Measurements from ENCODE around the gene MCRIP2. TPM values are rescaled to one million over a fixed set of nuclear protein-coding genes. Genes with fewer than 3 reads are reported as not detected.

Gene MCRIP2
- total and polyA plus RNA-seq, 5 donors from 2014 or later = 10.5 to 23.1 (median 18.2) TPM

DNA sequence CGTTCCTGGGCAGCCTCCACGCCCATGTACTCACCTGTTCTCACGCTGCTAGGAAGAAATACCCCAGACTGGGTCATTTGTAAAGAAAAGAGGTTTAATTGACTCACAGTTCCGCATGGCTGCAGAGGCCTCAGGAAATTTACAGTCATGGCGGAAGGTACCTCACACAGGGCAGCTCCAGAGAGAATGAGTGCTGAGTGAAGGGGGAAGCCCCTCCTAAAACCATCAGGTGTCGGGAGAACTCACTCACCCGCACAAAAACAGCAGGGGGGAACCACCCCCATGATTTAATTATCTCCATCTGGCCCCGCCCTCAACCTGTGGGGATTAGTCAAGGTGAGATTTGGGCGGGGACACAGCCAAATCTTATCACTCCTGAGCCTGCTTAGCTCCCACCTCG is 33.6 kb upstream of the MCRIP2 start:
- no peak for ATAC-seq (ENCODE audit: low read depth in 2 of 2)
- H3K4me3 Mint-ChIP-seq = no peak overlapping the region

DNA sequence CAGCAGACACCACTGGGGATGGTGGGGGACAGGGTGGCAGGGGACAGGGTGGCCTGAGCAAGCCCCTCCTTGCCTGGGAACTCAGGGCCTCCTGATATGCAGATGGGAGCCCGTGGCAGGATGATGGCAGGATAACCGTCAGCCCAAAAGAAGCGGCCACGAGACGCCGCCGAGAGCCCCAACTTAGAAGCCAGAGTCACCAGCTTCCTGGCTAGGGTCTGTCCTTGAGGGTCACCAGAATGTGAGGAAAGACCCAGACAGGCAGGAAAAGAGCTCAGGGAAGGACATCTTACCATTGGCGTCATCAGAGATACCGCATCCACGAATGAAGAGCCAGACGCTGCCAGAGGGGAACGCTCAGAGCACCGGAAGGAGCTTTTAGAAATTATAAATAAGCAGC is 32.3 kb upstream of the MCRIP2 start:
- Mint-ChIP-seq H3K27me3 (no peaks in the 10 kb centered on the region), H3K4me3 (no peak overlapping the region), H3K9me3 (peaks cover 0 to 5% (median 0%) of the 10 kb centered on the region in 7 donors), H3K27ac (peak overlapping the region in 2 of 3 donors; percentile 15 to 17), H3K36me3 (peaks cover 6% of the 10 kb centered on the region), H3K4me1 (peaks cover 3 to 13% (median 8%) of the 10 kb centered on the region in 4 donors)
- no peaks in the 10 kb centered on the region for H3K9me3 ChIP-seq (ENCODE audit: control insufficient read depth in 2 of 2, low read length in 2 of 2)
- no peak overlapping the region for H3K27ac ChIP-seq (ENCODE audit: insufficient read depth, low read length, poor library complexity, severe bottlenecking)
- ATAC-seq (ENCODE audit: low read depth in 2 of 2) = no peak
- no peak for DNase-seq
- no peaks in the 10 kb centered on the region for H3K36me3 ChIP-seq (ENCODE audit: control insufficient read depth, insufficient read depth, low read length)
- H3K27me3 ChIP-seq (ENCODE audit: control insufficient read depth, insufficient read depth, low read length) = no peaks in the 10 kb centered on the region
- H3K4me3 ChIP-seq (ENCODE audit: low read depth, low read length) = no peak overlapping the region
- H3K4me1 ChIP-seq (ENCODE audit: control insufficient read depth, insufficient read depth, low read length, poor library complexity, severe bottlenecking) = no peaks in the 10 kb centered on the region

More for the DNA sequence above, 33.6 kb upstream of the MCRIP2 start:
- Histone ChIP-seq H3K36me3 (ENCODE audit: control insufficient read depth, insufficient read depth, low read length) (no peaks in the 10 kb centered on the region), H3K27me3 (ENCODE audit: control insufficient read depth, insufficient read depth, low read length) (no peaks in the 10 kb centered on the region), H3K9me3 (ENCODE audit: control insufficient read depth in 2 of 2, low read length in 2 of 2) (no peaks in the 10 kb centered on the region), H3K4me1 (ENCODE audit: control insufficient read depth, insufficient read depth, low read length, poor library complexity, severe bottlenecking) (no peaks in the 10 kb centered on the region), H3K4me3 (ENCODE audit: low read depth, low read length) (no peak overlapping the region), H3K27ac (ENCODE audit: insufficient read depth, low read length, poor library complexity, severe bottlenecking) (no peak overlapping the region)
- Mint-ChIP-seq H3K36me3 (peaks cover 8% of the 10 kb centered on the region), H3K4me1 (peaks cover 3 to 18% (median 10%) of the 10 kb centered on the region in 4 donors), H3K9me3 (peaks cover 0 to 5% (median 0%) of the 10 kb centered on the region in 7 donors), H3K27ac (no peak overlapping the region), H3K27me3 (no peaks in the 10 kb centered on the region)
- DNase-seq = peak in 1 of 3 donors; percentile 18

DNA sequence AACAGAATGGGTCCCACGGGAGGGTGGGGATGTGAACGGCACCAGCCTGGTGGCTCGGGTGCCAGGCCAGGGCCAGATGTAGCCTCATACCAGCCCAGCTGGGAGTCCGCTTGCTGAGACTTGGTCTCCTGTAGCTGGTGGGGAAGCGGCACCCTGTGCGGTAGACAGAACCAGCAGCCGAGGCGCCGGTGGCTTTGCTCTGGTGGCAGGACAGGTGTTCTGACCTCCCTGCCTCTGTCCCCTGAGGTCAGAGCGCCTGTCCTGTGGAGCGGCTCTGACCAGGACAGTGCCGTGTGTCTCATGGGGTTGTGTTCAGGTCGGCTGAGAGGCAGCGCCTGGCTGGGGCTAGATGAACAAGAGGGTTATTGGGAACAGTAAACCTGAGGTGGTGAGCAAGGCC is 31.6 kb upstream of the MCRIP2 start:
- Mint-ChIP-seq H3K36me3 (peaks cover 8% of the 10 kb centered on the region), H3K9me3 (peaks cover 0 to 2% (median 0%) of the 10 kb centered on the region in 7 donors), H3K4me3 (no peak overlapping the region), H3K27ac (no peak overlapping the region), H3K4me1 (peaks cover 3 to 13% (median 9%) of the 10 kb centered on the region in 4 donors), H3K27me3 (no peaks in the 10 kb centered on the region)
- DNase-seq = no peak
- Histone ChIP-seq H3K36me3 (ENCODE audit: control insufficient read depth, insufficient read depth, low read length) (no peaks in the 10 kb centered on the region), H3K9me3 (ENCODE audit: control insufficient read depth in 2 of 2, low read length in 2 of 2) (no peaks in the 10 kb centered on the region), H3K4me3 (ENCODE audit: low read depth, low read length) (no peak overlapping the region), H3K27me3 (ENCODE audit: control insufficient read depth, insufficient read depth, low read length) (no peaks in the 10 kb centered on the region), H3K27ac (ENCODE audit: insufficient read depth, low read length, poor library complexity, severe bottlenecking) (no peak overlapping the region), H3K4me1 (ENCODE audit: control insufficient read depth, insufficient read depth, low read length, poor library complexity, severe bottlenecking) (no peaks in the 10 kb centered on the region)
- no peak for ATAC-seq (ENCODE audit: low read depth in 2 of 2)

DNA sequence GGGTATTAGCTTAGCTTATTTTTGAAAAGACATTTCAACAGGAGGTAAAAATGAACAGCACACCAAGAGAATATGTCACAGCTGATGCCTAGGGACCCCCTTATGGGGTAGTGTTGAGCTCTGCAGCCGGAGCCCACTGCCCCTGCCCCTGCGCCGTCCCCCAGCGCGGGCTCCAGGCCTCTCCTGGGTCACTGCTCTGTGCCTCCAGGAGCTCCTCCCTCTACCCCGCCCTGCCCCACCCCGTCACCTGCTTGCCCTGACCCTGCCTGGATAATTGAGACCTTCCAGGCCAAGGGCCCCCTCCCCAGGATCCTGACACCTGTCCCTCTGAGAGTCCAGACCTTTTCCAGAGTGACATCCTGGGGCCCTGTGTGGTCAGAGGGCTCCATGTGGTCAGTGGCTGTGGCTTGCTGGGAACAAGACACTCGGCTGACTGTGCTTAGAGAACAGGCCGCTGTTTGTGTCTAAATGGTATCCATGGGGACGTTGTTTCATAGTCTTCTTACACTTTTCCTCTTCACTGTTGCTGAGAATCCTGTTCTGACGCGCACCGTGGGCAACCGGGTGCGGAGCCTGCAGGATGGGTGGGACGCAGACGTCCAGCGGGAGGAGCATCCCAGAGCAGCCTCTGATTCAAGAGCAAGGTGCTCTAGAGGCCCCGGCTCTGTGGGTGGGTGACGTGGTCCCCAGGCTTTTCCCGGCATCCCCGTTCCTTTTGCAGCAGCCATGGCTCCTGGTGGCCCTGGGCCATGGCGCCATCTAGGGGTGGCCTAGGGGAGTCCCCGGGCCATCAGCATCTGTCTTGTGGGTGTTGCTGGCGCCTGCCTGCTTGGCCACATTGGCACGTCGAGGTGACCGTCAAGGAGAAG is 30.9 kb upstream of the MCRIP2 start:
- H3K27me3 ChIP-seq (ENCODE audit: control insufficient read depth, insufficient read depth, low read length) = no peaks in the 10 kb centered on the region
- no peaks in the 10 kb centered on the region for H3K27me3 Mint-ChIP-seq
- H3K27ac Mint-ChIP-seq = peak overlapping the region in 1 of 3 donors; percentile 30
- H3K27ac ChIP-seq (ENCODE audit: insufficient read depth, low read length, poor library complexity, severe bottlenecking) = no peak overlapping the region
- no peaks in the 10 kb centered on the region for H3K9me3 Mint-ChIP-seq
- H3K36me3 ChIP-seq (ENCODE audit: control insufficient read depth, insufficient read depth, low read length) = no peaks in the 10 kb centered on the region
- ATAC-seq (ENCODE audit: low read depth in 2 of 2) (peak in 1 of 2 donors; percentile 48), DNase-seq (peak; percentile 33 to 54 (median 50))
- no peak overlapping the region for H3K4me3 ChIP-seq (ENCODE audit: low read depth, low read length)
- peak overlapping the region in 1 of 4 donors; percentile 58 for H3K4me3 Mint-ChIP-seq
- H3K4me1 ChIP-seq (ENCODE audit: control insufficient read depth, insufficient read depth, low read length, poor library complexity, severe bottlenecking) = no peaks in the 10 kb centered on the region
- peaks cover 3 to 13% (median 9%) of the 10 kb centered on the region in 4 donors for H3K4me1 Mint-ChIP-seq
- no peaks in the 10 kb centered on the region for H3K9me3 ChIP-seq (ENCODE audit: control insufficient read depth in 2 of 2, low read length in 2 of 2)
- peaks cover 8% of the 10 kb centered on the region for H3K36me3 Mint-ChIP-seq

DNA sequence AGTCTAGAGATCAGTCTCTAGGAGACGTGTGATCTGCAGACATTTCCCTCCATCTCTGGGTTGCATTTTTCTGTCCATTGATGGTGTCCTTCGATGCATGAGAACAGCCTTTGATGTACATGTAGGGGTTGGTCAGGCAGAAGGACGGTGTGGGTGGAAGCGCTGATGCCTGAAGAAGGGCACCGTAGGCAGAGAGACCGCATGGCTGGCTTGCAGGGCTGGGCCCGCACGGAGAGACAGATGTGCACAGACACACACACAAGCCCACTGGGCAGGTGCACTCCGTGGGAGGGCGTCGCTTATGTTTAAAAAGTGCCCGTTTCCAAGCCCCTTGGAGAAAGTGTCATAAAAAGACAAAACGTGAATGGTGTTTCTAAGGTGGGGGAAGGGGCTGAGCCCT is 26.5 kb upstream of the MCRIP2 start:
- Mint-ChIP-seq H3K9me3 (no peaks in the 10 kb centered on the region), H3K4me3 (no peak overlapping the region), H3K4me1 (peaks cover 3 to 7% (median 4%) of the 10 kb centered on the region in 4 donors), H3K27me3 (no peaks in the 10 kb centered on the region), H3K36me3 (peaks cover 8% of the 10 kb centered on the region), H3K27ac (no peak overlapping the region)
- H3K9me3 ChIP-seq (ENCODE audit: control insufficient read depth in 2 of 2, low read length in 2 of 2) = no peaks in the 10 kb centered on the region
- no peaks in the 10 kb centered on the region for H3K36me3 ChIP-seq (ENCODE audit: control insufficient read depth, insufficient read depth, low read length)
- DNase-seq = no peak
- H3K27me3 ChIP-seq (ENCODE audit: control insufficient read depth, insufficient read depth, low read length) = no peaks in the 10 kb centered on the region
- H3K4me3 ChIP-seq (ENCODE audit: low read depth, low read length) = no peak overlapping the region
- H3K4me1 ChIP-seq (ENCODE audit: control insufficient read depth, insufficient read depth, low read length, poor library complexity, severe bottlenecking) = no peaks in the 10 kb centered on the region
- H3K27ac ChIP-seq (ENCODE audit: insufficient read depth, low read length, poor library complexity, severe bottlenecking) = no peak overlapping the region
- ATAC-seq (ENCODE audit: low read depth in 2 of 2) = no peak

DNA sequence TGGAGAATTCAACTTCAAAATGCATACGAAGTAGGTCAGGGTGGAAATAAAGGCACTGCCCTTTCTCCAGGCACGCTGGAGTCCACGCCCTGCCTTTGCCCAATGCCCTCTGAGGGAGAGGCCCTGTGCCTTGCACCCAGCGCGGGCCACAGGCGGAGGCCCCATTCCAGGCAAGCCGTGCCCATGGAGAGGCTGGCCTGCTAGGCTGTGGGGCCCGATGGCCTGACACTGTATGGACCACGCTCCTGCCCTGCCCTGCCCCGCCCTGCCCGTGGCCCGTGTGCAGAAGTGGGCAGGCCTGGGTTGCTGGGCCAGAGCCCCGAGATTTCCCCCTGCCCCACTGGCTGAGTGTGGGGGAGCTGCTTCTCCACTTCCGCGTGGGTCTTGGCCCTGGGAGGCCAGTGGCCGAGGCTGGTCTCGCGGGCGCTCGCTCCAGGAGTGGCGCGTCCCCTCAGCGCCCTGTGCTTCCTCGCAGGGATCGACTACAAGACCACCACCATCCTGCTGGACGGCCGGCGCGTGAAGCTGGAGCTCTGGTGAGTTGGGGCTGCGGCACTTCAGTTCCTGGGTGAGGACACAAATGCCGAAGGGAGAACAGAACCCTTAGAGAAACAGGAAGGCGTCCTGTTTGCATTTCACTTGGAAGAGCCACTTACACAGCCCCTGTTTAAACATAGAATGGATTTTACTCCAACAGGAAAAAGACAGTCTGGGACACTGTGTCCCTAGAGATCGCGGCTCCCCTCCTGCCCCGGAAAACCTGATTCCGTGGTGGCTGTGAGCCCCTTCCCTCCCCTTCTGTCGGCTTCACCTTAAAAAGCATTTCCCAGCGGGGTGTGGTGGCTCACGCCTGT is 24.7 kb upstream of the MCRIP2 start:
- ATAC-seq (ENCODE audit: low read depth in 2 of 2) = no peak
- Histone ChIP-seq H3K4me3 (ENCODE audit: low read depth, low read length) (no peak overlapping the region), H3K4me1 (ENCODE audit: control insufficient read depth, insufficient read depth, low read length, poor library complexity, severe bottlenecking) (no peaks in the 10 kb centered on the region), H3K36me3 (ENCODE audit: control insufficient read depth, insufficient read depth, low read length) (no peaks in the 10 kb centered on the region), H3K27ac (ENCODE audit: insufficient read depth, low read length, poor library complexity, severe bottlenecking) (no peak overlapping the region), H3K27me3 (ENCODE audit: control insufficient read depth, insufficient read depth, low read length) (no peaks in the 10 kb centered on the region), H3K9me3 (ENCODE audit: control insufficient read depth in 2 of 2, low read length in 2 of 2) (no peaks in the 10 kb centered on the region)
- Mint-ChIP-seq H3K4me3 (no peak overlapping the region), H3K9me3 (no peaks in the 10 kb centered on the region), H3K36me3 (peaks cover 8% of the 10 kb centered on the region), H3K27me3 (no peaks in the 10 kb centered on the region), H3K4me1 (peaks cover 0 to 1% (median 0%) of the 10 kb centered on the region in 4 donors), H3K27ac (peak overlapping the region in 1 of 3 donors; percentile 14)
- DNase-seq = no peak

DNA sequence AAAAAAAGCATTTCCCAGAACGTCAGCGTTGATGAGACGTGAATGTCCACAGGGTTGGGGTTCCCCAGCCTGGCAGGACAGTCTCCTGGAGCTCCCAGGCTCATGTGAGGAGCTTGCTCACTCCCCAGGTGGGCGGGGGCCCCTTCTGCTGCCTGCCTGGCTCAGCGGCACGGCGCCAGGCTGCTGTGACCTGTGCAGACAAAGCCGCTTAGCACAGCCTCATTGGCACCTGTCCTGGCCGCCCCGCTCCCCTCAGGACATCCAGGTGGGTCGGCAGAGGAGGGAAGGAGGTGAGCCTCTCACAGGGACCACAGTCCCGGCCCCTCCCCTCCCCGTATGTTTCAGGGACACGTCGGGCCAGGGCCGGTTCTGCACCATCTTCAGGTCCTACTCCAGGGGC is 23.8 kb upstream of the MCRIP2 start:
- no peak overlapping the region for H3K4me3 Mint-ChIP-seq
- Histone ChIP-seq H3K27me3 (ENCODE audit: control insufficient read depth, insufficient read depth, low read length) (no peaks in the 10 kb centered on the region), H3K4me1 (ENCODE audit: control insufficient read depth, insufficient read depth, low read length, poor library complexity, severe bottlenecking) (no peaks in the 10 kb centered on the region), H3K4me3 (ENCODE audit: low read depth, low read length) (no peak overlapping the region), H3K9me3 (ENCODE audit: control insufficient read depth in 2 of 2, low read length in 2 of 2) (no peaks in the 10 kb centered on the region), H3K36me3 (ENCODE audit: control insufficient read depth, insufficient read depth, low read length) (no peaks in the 10 kb centered on the region), H3K27ac (ENCODE audit: insufficient read depth, low read length, poor library complexity, severe bottlenecking) (no peak overlapping the region)
- peaks cover 0 to 1% (median 0%) of the 10 kb centered on the region in 4 donors for H3K4me1 Mint-ChIP-seq
- ATAC-seq (ENCODE audit: low read depth in 2 of 2) (no peak), DNase-seq (no peak)
- peaks cover 8% of the 10 kb centered on the region for H3K36me3 Mint-ChIP-seq
- H3K27ac Mint-ChIP-seq = no peak overlapping the region
- H3K27me3 Mint-ChIP-seq = no peaks in the 10 kb centered on the region
- no peaks in the 10 kb centered on the region for H3K9me3 Mint-ChIP-seq
